Measurements from ENCODE around the gene UTS2.

UTS2 gene

GRCh38 chr1:7826363-7826762 is 26.5 kb downstream of the UTS2 start:
- TF ChIP-seq FOXP2 (optimal IDR thresholded peaks at IDR 0.05; ENCODE audit: borderline replicate concordance, extremely low read depth, extremely low read length, insufficient read depth): no peak
- TF ChIP-seq SIN3A (IDR thresholded peaks at IDR 0.05; ENCODE audit: borderline replicate concordance, insufficient read depth, low read length): no peak
- no peak for TF ChIP-seq TAF1 (IDR thresholded peaks at IDR 0.05; ENCODE audit: borderline replicate concordance, insufficient read depth, low read length)
- no peak for TF ChIP-seq REST (IDR thresholded peaks at IDR 0.05; ENCODE audit: insufficient read depth in 1 of 2, low read depth in 2 of 2, low read length in 2 of 2)
- no peak for TF ChIP-seq POLR2AphosphoS5 (IDR thresholded peaks at IDR 0.05; ENCODE audit: low read depth, low read length)

GRCh38 chr1:7824701-7825100 is 28.2 kb downstream of the UTS2 start:
- TF ChIP-seq REST (IDR thresholded peaks at IDR 0.05; ENCODE audit: insufficient read depth in 1 of 2, low read depth in 2 of 2, low read length in 2 of 2): no peak
- TF ChIP-seq SIN3A (IDR thresholded peaks at IDR 0.05; ENCODE audit: borderline replicate concordance, insufficient read depth, low read length): no peak
- TF ChIP-seq TAF1 (IDR thresholded peaks at IDR 0.05; ENCODE audit: borderline replicate concordance, insufficient read depth, low read length): no peak
- no peak for TF ChIP-seq FOXP2 (optimal IDR thresholded peaks at IDR 0.05; ENCODE audit: borderline replicate concordance, extremely low read depth, extremely low read length, insufficient read depth)
- TF ChIP-seq POLR2AphosphoS5 (IDR thresholded peaks at IDR 0.05; ENCODE audit: low read depth, low read length): no peak

GRCh38 chr1:7821282-7821681 is 31.6 kb downstream of the UTS2 start:
- TF ChIP-seq TAF1 (IDR thresholded peaks at IDR 0.05; ENCODE audit: borderline replicate concordance, insufficient read depth, low read length): no peak
- TF ChIP-seq POLR2AphosphoS5 (IDR thresholded peaks at IDR 0.05; ENCODE audit: low read depth, low read length): no peak
- TF ChIP-seq FOXP2 (optimal IDR thresholded peaks at IDR 0.05; ENCODE audit: borderline replicate concordance, extremely low read depth, extremely low read length, insufficient read depth): no peak
- no peak for TF ChIP-seq SIN3A (IDR thresholded peaks at IDR 0.05; ENCODE audit: borderline replicate concordance, insufficient read depth, low read length)
- no peak for TF ChIP-seq REST (IDR thresholded peaks at IDR 0.05; ENCODE audit: insufficient read depth in 1 of 2, low read depth in 2 of 2, low read length in 2 of 2)

- no peak for TF ChIP-seq REST (IDR thresholded peaks at IDR 0.05; ENCODE audit: insufficient read depth in 1 of 2, low read depth in 2 of 2, low read length in 2 of 2)
- TF ChIP-seq TAF1 (IDR thresholded peaks at IDR 0.05; ENCODE audit: borderline replicate concordance, insufficient read depth, low read length): no peak
- no peak for TF ChIP-seq FOXP2 (optimal IDR thresholded peaks at IDR 0.05; ENCODE audit: borderline replicate concordance, extremely low read depth, extremely low read length, insufficient read depth)
- no peak for TF ChIP-seq SIN3A (IDR thresholded peaks at IDR 0.05; ENCODE audit: borderline replicate concordance, insufficient read depth, low read length)
- TF ChIP-seq POLR2AphosphoS5 (IDR thresholded peaks at IDR 0.05; ENCODE audit: low read depth, low read length): no peak
Measured at GRCh38 chr1:7813677-7814373, 39.0 kb downstream of the UTS2 start.

Data from PFSK-1 (cell line).